ENCODE results near the gene CYP20A1. TPM values are rescaled to one million over a fixed set of nuclear protein-coding genes. Genes with fewer than 3 reads are reported as not detected.

CYP20A1 gene
- total RNA-seq, 1 experiment from 2014 or later, result 19.8 TPM

DNA sequence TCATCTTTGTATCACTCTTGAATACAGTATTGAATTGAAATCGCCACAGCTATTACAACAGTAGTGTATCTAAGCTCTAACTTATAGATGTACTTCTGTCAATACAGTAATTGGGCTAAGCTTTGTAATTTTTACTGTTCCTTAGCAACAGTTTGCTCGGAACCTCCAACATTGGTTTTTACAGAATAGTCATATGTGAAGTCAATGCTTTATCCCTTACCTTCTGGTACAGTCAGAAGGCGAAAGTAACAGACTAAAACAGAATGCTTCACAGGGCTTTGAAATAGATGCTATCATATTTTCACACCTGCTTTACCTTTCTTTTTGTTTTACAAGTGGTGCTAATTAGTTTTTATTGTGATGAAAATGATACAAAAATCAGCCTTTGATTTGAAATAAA lies 46.9 kb upstream of the CYP20A1 start:
- ChIA-PET POLR2A (interaction anchor here (0.6 kb wide), 1 partner anchor 71 kb away, joined by 5 read pairs; no protein-coding TSS in a partner anchor), CTCF (no interaction called here)
- in situ Hi-C loops (cut with HindIII; ENCODE audit: low pct_unique_long_range_greater_than_20kb, low sequenced_read_pairs), result no loop called here
- Histone ChIP-seq H3K27ac (ENCODE audit: low read length) (no peak overlapping the region), H3K4me3 (ENCODE audit: low read depth in 2 of 2, low read length in 2 of 2) (no peak overlapping the region), H3K27me3 (ENCODE audit: control insufficient read depth, insufficient read depth, low read length) (no peaks in the 10 kb centered on the region), H3K9me3 (ENCODE audit: control insufficient read depth, insufficient read depth, low read depth, low read length) (no peaks in the 10 kb centered on the region), H3K4me1 (ENCODE audit: control insufficient read depth, insufficient read depth, low read length) (no peaks in the 10 kb centered on the region), H3K36me3 (ENCODE audit: control insufficient read depth, insufficient read depth, low read length) (peaks cover 8% of the 10 kb centered on the region)
- no TSS peak for BruUV-seq (replicated peaks)
- TF ChIP-seq TCF7L2 (IDR thresholded peaks at IDR 0.05; ENCODE audit: low read depth, low read length) (no peak), SIN3A (IDR thresholded peaks at IDR 0.05; ENCODE audit: borderline replicate concordance, insufficient read depth, low read depth, low read length) (no peak), POLR2AphosphoS5 (IDR thresholded peaks at IDR 0.05; ENCODE audit: low read depth, low read length) (no peak)
- TF ChIP-seq, protein P1, sequence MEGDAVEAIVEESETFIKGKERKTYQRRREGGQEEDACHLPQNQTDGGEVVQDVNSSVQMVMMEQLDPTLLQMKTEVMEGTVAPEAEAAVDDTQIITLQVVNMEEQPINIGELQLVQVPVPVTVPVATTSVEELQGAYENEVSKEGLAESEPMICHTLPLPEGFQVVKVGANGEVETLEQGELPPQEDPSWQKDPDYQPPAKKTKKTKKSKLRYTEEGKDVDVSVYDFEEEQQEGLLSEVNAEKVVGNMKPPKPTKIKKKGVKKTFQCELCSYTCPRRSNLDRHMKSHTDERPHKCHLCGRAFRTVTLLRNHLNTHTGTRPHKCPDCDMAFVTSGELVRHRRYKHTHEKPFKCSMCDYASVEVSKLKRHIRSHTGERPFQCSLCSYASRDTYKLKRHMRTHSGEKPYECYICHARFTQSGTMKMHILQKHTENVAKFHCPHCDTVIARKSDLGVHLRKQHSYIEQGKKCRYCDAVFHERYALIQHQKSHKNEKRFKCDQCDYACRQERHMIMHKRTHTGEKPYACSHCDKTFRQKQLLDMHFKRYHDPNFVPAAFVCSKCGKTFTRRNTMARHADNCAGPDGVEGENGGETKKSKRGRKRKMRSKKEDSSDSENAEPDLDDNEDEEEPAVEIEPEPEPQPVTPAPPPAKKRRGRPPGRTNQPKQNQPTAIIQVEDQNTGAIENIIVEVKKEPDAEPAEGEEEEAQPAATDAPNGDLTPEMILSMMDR (IDR thresholded peaks at IDR 0.05), result no peak
- TF ChIP-seq, protein P2, sequence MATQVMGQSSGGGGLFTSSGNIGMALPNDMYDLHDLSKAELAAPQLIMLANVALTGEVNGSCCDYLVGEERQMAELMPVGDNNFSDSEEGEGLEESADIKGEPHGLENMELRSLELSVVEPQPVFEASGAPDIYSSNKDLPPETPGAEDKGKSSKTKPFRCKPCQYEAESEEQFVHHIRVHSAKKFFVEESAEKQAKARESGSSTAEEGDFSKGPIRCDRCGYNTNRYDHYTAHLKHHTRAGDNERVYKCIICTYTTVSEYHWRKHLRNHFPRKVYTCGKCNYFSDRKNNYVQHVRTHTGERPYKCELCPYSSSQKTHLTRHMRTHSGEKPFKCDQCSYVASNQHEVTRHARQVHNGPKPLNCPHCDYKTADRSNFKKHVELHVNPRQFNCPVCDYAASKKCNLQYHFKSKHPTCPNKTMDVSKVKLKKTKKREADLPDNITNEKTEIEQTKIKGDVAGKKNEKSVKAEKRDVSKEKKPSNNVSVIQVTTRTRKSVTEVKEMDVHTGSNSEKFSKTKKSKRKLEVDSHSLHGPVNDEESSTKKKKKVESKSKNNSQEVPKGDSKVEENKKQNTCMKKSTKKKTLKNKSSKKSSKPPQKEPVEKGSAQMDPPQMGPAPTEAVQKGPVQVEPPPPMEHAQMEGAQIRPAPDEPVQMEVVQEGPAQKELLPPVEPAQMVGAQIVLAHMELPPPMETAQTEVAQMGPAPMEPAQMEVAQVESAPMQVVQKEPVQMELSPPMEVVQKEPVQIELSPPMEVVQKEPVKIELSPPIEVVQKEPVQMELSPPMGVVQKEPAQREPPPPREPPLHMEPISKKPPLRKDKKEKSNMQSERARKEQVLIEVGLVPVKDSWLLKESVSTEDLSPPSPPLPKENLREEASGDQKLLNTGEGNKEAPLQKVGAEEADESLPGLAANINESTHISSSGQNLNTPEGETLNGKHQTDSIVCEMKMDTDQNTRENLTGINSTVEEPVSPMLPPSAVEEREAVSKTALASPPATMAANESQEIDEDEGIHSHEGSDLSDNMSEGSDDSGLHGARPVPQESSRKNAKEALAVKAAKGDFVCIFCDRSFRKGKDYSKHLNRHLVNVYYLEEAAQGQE (IDR thresholded peaks at IDR 0.05; ENCODE audit: insufficient read depth in 1 of 2, low read depth in 2 of 2, low read length in 1 of 2), result no peak
- DNase-seq (ENCODE audit: low read depth, low spot score) (no peak), ATAC-seq (no peak)
- intact Hi-C loops (cut with micrococcal nuclease; ENCODE audit: unreplicated experiment), result no loop called here

DNA sequence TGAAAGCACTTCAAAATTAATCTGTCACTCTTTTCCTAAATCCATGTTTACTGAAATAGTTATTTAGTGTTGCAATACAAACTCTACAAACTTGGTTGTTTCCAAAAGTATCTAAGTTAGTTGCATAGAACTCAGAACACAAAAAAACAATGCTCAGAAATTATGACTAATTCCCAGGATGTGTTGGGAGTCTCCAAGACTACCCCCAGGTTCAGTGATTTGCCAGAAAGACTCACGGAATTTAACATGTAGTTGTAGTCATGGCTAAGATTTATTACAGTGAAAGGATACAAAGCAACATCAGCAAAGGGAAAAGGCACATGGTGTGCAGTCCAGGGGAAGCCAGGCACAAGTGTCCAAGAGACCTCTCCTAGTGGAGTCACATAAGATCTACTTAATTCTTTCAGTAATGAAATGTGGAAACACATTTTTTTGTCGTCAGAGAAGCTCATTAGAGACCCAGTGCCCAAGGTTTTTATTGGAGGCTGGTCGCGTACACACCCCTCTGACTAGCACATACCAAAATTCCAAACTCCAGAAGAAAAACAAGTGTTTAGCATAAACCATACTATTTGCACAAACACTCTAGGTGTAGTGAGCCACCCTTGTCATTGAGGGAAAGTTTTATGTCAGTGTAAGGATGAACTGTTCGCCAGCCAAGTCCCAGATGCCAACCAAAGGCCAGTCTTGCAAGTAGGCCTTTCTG lies 43.3 kb upstream of the CYP20A1 start:
- intact Hi-C loops (cut with micrococcal nuclease; ENCODE audit: unreplicated experiment) (no loop called here), in situ Hi-C loops (cut with HindIII; ENCODE audit: low pct_unique_long_range_greater_than_20kb, low sequenced_read_pairs) (no loop called here)
- ATAC-seq (no peak), DNase-seq (ENCODE audit: low read depth, low spot score) (no peak)
- CTCF ChIA-PET, result no interaction called here
- BruUV-seq (replicated peaks), result no TSS peak
- H3K36me3 ChIP-seq (ENCODE audit: control insufficient read depth, insufficient read depth, low read length), result peaks cover 3% of the 10 kb centered on the region; the same call in 1 of the 2 replicates
- no peak overlapping the region for H3K27ac ChIP-seq (ENCODE audit: low read length)
- H3K9me3 ChIP-seq (ENCODE audit: control insufficient read depth, insufficient read depth, low read depth, low read length), result no peaks in the 10 kb centered on the region
- H3K27me3 ChIP-seq (ENCODE audit: control insufficient read depth, insufficient read depth, low read length), result no peaks in the 10 kb centered on the region
- H3K4me3 ChIP-seq (ENCODE audit: low read depth in 2 of 2, low read length in 2 of 2), result no peak overlapping the region
- POLR2A ChIA-PET, result no interaction called here
- no peaks in the 10 kb centered on the region for H3K4me1 ChIP-seq (ENCODE audit: control insufficient read depth, insufficient read depth, low read length)
- TF ChIP-seq POLR2AphosphoS5 (IDR thresholded peaks at IDR 0.05; ENCODE audit: low read depth, low read length), result no peak
- TF ChIP-seq, protein P1 (IDR thresholded peaks at IDR 0.05), result no peak
- TF ChIP-seq, protein P2 (IDR thresholded peaks at IDR 0.05; ENCODE audit: insufficient read depth in 1 of 2, low read depth in 2 of 2, low read length in 1 of 2), result no peak
- TF ChIP-seq TCF7L2 (IDR thresholded peaks at IDR 0.05; ENCODE audit: low read depth, low read length), result no peak
- no peak for TF ChIP-seq SIN3A (IDR thresholded peaks at IDR 0.05; ENCODE audit: borderline replicate concordance, insufficient read depth, low read depth, low read length)
